Activated naive CD4-positive, alpha-beta T cell treated with anti-CD3 and anti-CD28 coated beads for 36 hours (primary cell): ENCODE measurements around the gene ALDH1A2. TPM values are rescaled to one million over a fixed set of nuclear protein-coding genes. Genes with fewer than 3 reads are reported as not detected.
"Not testable (repeated sequence)": the region's sequence is repeated elsewhere in the genome, so short reads cannot be mapped to it uniquely, and the experiment has no call there.

Source experiments
- CTCF ChIA-PET: fragments of 350-600 bp; sonication (Branson Sonifier 250); formaldehyde crosslinking; loops from one replicate; lab custom pipeline; 2021; ENCODE audit warnings: antibody characterized with exemption; lab: Charles Lee
- DNase-seq: peaks from one replicate; pipeline ENCODE4 v3.0.0-alpha.2; 2020
- H3K27ac Mint-ChIP-seq: one replicate; pipeline ENCODE4 v1.8.0; 2021; ENCODE audit warnings: mild to moderate bottlenecking, mixed read lengths
- H3K27me3 Mint-ChIP-seq: one replicate; pipeline ENCODE4 v1.8.0; 2021; ENCODE audit warnings: low read depth, mixed read lengths
- H3K36me3 Mint-ChIP-seq: one replicate; pipeline ENCODE4 v1.8.0; 2021; ENCODE audit warnings: low read depth, mixed read lengths
- H3K4me1 Mint-ChIP-seq: one replicate; pipeline ENCODE4 v1.8.0; 2021; ENCODE audit warnings: low read depth, mixed read lengths
- H3K4me3 Mint-ChIP-seq: one replicate; pipeline ENCODE4 v1.8.0; 2021; ENCODE audit warnings: mild to moderate bottlenecking, moderate library complexity, mixed read lengths
- H3K9me3 Mint-ChIP-seq: one replicate; pipeline ENCODE4 v1.8.0; 2021; ENCODE audit warnings: mixed read lengths
- intact Hi-C: fragments of 100-400 bp; cut with micrococcal nuclease; formaldehyde crosslinking; loops from one replicate; pipeline ENCODE4 v1.15.1; 2023
- total RNA-seq, 2 experiments: library from RNA; stranded (reverse); gene quantifications; one replicate each; pipeline ENCODE4 v1.2.3, GENCODE V29; 2021

Gene ALDH1A2
- total RNA-seq = not detected

DNA sequence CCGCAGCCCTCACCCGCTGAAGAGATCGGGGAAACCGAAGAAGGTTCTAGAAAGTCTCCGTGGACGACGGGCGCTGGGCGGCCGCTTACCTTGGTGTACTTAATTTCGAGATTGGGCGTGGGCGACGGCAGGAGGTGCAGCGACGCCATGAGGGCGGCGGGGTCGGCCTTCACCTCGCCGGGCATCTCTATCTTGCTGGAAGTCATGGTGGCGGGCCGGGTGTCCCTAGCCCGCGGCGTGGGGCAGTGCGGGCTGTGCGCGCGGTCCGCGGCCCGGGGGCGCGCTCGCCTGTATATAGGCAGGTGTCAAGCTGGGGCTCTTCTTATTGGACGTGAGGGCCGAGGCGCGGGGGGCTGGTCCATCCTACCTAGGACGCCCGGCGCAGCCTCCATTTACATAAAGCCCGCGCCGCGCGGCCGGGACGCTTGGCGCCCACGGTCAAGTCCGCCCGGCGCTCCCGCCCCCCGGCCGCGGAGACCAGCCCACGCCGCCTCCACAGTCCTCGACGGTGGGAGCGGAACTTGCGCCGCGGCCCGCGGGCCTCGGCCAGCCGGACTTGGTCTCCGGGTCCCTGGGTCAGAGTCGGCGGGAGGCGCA is at the start of gene ALDH1A2:
Gene ALDH1A2 (minus strand): TSS at position 267 of the 597 bp plus-strand sequence. CDS start 61 bp downstream, at position 206.
- Mint-ChIP-seq H3K9me3 (no peaks in the 10 kb centered on the region), H3K4me3 (peak within 1 kb of the TSS; percentile 43), H3K27me3 (peaks cover 34% of the 10 kb centered on the region), H3K4me1 (no peaks in the 10 kb centered on the region), H3K36me3 (no peaks in the 10 kb centered on the region), H3K27ac (no peak within 1 kb of the TSS)
- CTCF ChIA-PET = interaction anchor here (1.0 to 2.1 kb wide), 6 partner anchors 19 to 397 kb away, joined by 3 to 7 read pairs (median 5); no protein-coding TSS in a partner anchor
- DNase-seq = peak; percentile 13
- intact Hi-C loops = loop anchor here (1.0 to 10.0 kb wide), 5 partner anchors 313 to 723 kb away; no protein-coding TSS in a partner anchor

DNA sequence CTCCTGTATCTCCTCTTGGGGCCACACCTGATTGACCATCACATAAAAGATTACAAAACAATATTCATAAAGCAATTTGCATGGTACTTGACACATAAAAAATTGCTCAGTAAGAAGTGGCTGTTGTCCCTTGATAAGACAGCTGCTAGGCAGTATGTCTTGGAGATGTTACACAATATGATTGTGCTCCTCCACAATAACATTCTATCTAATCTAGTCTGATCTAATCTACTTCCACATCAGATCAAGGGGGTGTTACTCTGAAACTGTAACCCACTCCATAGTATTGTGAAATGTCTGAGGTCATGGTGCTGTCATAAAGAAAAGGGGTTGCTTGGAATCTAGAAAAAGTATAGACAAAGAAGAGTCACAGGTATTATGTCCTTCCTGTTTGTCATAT is 49.3 kb upstream of the ALDH1A2 start:
- DNase-seq = no peak
- Mint-ChIP-seq H3K4me1 (no peaks in the 10 kb centered on the region), H3K36me3 (no peaks in the 10 kb centered on the region), H3K4me3 (no peak overlapping the region), H3K27me3 (peaks cover 12% of the 10 kb centered on the region), H3K27ac (no peak overlapping the region), H3K9me3 (no peaks in the 10 kb centered on the region)
- intact Hi-C loops = no loop called here
- CTCF ChIA-PET = no interaction called here

DNA sequence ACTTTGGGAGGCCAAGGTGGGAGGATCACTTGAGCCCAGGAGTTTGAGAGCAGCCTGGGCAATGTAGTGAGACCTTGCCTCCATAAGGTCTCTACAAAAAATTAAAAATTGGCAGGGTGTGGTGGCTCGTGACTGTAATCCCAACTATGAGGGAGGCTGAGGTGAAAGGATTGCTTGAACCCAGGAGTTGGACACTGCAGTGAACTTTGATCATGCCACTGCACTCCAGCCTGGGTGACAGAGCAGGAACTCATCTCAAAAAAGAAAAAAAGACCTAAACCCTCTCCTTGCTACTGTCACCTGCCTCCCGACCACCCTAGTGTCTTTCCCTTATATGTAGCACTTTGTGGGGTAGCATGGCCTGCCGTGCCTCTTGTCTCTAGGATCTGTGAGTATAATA is 48.9 kb upstream of the ALDH1A2 start:
- CTCF ChIA-PET = no interaction called here
- intact Hi-C loops = no loop called here
- H3K4me1 Mint-ChIP-seq = no peaks in the 10 kb centered on the region
- H3K27me3 Mint-ChIP-seq = peaks cover 12% of the 10 kb centered on the region
- no peaks in the 10 kb centered on the region for H3K9me3 Mint-ChIP-seq
- H3K27ac Mint-ChIP-seq = no peak overlapping the region
- no peaks in the 10 kb centered on the region for H3K36me3 Mint-ChIP-seq
- no peak for DNase-seq
- no peak overlapping the region for H3K4me3 Mint-ChIP-seq

DNA sequence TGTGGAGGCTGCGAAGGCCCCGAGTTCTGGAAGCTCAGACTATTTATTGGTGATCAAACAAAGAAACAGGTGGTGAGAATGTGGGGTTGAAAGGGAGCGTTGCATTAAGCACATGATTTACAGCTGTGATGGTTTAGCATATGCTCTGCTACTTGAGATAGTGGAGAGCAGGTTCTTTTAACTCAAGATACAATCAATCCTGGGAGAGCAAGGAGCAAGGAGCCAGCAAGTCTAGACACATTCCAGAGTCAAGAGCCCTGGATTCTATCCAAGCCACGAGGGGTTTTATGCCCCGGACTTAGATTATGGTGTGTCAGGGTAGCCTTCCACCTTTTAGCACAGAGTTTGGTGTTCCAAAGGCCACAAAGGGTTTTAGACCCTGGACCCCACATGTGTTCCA is 47.8 kb upstream of the ALDH1A2 start:
- H3K4me1 Mint-ChIP-seq, H3K4me3 Mint-ChIP-seq, DNase-seq, intact Hi-C loops, H3K27ac Mint-ChIP-seq, H3K9me3 Mint-ChIP-seq, CTCF ChIA-PET, H3K36me3 Mint-ChIP-seq: not testable (repeated sequence)
- peaks cover 12% of the 10 kb centered on the region for H3K27me3 Mint-ChIP-seq

DNA sequence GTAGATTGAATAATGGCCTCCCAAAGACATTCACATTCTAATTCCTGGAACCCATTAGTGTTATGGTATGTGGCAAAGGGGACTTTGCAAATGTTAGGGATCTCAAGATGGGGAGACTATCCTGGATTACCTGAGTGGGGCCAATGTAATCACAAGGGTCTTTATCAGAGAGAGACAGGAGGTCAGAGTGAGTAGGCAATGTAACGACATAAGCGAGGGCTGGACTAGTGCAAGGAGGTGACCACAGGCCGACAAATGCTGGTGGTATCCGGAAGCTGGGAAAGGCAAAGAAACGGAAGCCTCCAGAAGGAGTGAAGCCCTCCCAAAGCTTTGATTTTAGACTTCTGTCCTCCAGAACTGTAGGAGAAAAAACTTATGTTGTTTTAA is 46.2 kb upstream of the ALDH1A2 start:
- peaks cover 12% of the 10 kb centered on the region for H3K27me3 Mint-ChIP-seq
- H3K4me1 Mint-ChIP-seq = no peaks in the 10 kb centered on the region
- no peaks in the 10 kb centered on the region for H3K9me3 Mint-ChIP-seq
- H3K27ac Mint-ChIP-seq = no peak overlapping the region
- no peaks in the 10 kb centered on the region for H3K36me3 Mint-ChIP-seq
- no peak for DNase-seq
- CTCF ChIA-PET = no interaction called here
- intact Hi-C loops = no loop called here
- no peak overlapping the region for H3K4me3 Mint-ChIP-seq

DNA sequence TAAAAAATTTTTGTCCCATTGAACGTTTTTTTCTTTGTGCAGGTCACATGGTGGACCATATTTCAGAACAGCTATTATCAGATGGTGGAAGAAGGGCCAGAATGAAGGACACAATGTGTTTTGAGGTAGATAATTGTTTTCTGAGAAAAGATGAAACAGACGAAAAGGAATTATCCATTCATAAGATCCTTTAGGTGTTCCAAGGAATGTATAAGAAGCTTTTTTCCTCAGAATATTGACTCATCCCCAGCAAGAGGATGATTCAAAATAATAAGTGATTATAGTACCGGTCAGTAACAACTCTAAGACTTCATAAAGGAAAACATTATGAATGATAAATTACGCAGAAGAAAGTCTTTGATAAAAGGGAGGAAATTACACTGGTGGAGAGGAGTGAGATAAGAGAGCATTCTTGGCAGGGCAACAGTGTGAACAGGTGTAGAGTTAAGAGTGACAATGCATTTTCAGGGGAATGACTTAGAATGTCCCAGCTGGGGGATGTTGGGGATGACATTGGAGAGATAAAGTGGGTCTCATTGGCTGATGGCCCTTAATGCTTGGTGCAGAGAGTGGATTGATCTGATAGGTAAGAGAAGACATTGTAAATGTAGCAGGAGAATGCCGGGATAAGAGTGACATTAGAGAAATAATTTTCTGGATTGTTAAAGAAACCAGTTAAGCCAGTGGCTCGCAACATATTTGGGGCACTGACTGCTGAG is 45.6 kb upstream of the ALDH1A2 start:
- no peak for DNase-seq
- CTCF ChIA-PET = no interaction called here
- Mint-ChIP-seq H3K9me3 (no peaks in the 10 kb centered on the region), H3K27ac (no peak overlapping the region), H3K27me3 (peaks cover 16% of the 10 kb centered on the region), H3K4me1 (no peaks in the 10 kb centered on the region), H3K36me3 (no peaks in the 10 kb centered on the region), H3K4me3 (no peak overlapping the region)
- intact Hi-C loops = no loop called here

DNA sequence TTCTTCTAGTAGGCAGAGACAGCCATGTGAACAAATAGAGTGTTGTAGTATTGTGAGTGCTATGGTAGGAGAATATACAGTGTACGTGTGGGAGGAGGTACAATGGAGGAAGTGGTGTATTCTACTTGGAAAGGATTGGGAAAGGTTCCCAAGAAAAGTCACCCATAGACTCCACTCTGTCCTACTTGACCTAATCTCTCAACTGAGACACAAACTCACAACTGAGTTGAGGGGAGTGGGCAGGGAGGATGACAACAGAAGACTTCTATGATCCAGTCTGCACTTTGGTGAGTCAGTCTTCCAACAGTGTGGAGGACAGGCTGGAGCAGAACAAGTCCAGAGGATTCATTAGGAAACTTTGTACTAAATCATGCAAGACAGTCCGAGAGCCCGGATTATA is 43.9 kb upstream of the ALDH1A2 start:
- no peaks in the 10 kb centered on the region for H3K9me3 Mint-ChIP-seq
- intact Hi-C loops = no loop called here
- no peaks in the 10 kb centered on the region for H3K36me3 Mint-ChIP-seq
- no peak overlapping the region for H3K4me3 Mint-ChIP-seq
- peaks cover 20% of the 10 kb centered on the region for H3K27me3 Mint-ChIP-seq
- no peak for DNase-seq
- H3K27ac Mint-ChIP-seq = no peak overlapping the region
- CTCF ChIA-PET = no interaction called here
- no peaks in the 10 kb centered on the region for H3K4me1 Mint-ChIP-seq

DNA sequence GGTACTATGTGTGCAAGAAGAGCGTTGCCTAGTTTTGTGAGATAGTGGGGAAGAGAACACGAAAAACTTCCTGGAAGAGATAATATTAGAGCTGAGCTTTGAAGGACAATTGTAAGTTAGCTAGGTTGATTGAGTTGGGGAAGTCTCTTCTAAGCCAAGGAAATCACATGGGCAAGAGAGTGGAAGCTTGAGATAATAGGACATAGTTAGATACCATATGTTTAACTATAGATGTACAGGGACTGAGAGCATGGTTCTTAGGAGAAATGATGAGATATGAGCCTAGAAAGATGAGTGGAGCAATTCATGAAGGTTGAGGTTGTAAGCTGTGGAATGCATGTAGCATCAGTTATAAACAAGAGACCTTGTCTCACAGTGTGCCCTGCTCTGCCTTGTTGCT is 42.6 kb upstream of the ALDH1A2 start:
- H3K27me3 Mint-ChIP-seq = peaks cover 27% of the 10 kb centered on the region
- H3K9me3 Mint-ChIP-seq = no peaks in the 10 kb centered on the region
- H3K36me3 Mint-ChIP-seq = no peaks in the 10 kb centered on the region
- DNase-seq = no peak
- intact Hi-C loops = no loop called here
- CTCF ChIA-PET = no interaction called here
- H3K4me1 Mint-ChIP-seq = no peaks in the 10 kb centered on the region
- H3K4me3 Mint-ChIP-seq = no peak overlapping the region
- no peak overlapping the region for H3K27ac Mint-ChIP-seq

DNA sequence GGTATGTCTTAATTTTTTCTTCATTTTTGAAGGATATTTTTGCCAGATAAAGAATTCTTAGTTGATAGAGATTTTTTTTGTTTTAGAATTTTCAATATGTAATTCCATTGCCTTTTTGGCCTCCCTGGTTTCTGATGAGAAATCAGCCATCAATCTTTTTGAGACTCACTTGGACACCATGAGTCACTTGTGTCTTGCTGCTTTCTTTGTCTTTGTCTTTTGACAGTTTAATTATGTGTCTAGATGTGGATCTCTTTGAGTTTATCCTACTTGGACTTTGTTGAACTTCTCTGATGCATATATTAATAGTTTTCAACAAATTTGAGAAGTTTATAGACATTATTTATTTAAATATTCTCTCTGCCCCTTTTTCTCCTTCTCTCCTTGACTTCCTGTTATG is 38.0 kb upstream of the ALDH1A2 start:
- DNase-seq = no peak
- Mint-ChIP-seq H3K4me1 (no peaks in the 10 kb centered on the region), H3K27ac (no peak overlapping the region), H3K27me3 (peaks cover 38% of the 10 kb centered on the region), H3K36me3 (no peaks in the 10 kb centered on the region), H3K9me3 (no peaks in the 10 kb centered on the region), H3K4me3 (no peak overlapping the region)
- CTCF ChIA-PET = no interaction called here
- intact Hi-C loops = no loop called here

DNA sequence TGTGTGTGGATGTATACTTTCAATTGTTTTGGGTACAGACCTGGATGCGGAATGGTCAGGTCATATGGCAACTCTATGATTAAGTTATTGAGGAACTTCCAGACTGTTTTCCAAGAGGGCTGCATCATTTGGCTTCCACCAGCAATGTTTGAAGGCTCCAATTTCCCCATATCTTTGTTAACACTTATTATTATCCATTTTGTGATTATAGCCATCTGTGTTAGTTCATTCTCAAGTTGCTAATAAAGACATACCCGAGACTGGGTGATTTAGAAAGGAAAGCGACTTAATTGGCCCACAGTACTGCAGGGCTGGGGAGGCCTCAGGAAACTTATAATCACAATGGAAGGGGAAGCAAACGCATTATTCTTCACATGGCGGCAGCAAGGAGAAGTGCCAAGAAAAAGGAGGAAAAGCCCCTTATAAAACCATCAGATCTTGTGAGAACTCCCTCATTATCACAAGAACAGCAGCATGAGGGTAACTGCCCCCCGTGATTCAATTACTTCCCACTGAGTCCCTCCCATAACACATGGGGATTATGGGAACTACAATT is 31.1 kb upstream of the ALDH1A2 start:
- H3K9me3 Mint-ChIP-seq = no peaks in the 10 kb centered on the region
- CTCF ChIA-PET = no interaction called here
- no peaks in the 10 kb centered on the region for H3K4me1 Mint-ChIP-seq
- H3K36me3 Mint-ChIP-seq = no peaks in the 10 kb centered on the region
- peaks cover 17% of the 10 kb centered on the region for H3K27me3 Mint-ChIP-seq
- DNase-seq = no peak
- H3K27ac Mint-ChIP-seq = no peak overlapping the region
- H3K4me3 Mint-ChIP-seq = no peak overlapping the region
- intact Hi-C loops = no loop called here

DNA sequence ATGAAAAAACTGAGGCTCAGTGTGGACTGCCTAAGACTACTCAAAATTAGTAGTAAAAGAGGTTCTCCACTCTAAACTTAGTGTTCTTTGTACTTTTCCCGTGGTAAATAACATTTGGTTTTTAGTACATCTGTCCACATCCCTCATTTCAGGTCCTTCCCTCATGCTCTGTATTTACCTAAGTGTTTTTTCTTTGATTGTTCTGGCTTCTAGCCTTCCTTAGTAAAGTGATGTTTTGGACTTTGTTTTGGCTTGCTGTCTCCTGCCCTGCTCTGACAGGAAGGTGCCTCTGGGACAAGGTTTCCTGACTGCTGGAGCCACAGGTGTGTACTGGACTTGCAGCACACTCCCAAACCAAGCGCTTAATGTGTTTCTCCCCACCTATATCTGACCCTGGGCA is 29.9 kb upstream of the ALDH1A2 start:
- Mint-ChIP-seq H3K27ac (no peak overlapping the region), H3K27me3 (peaks cover 11% of the 10 kb centered on the region), H3K4me3 (no peak overlapping the region), H3K9me3 (no peaks in the 10 kb centered on the region), H3K36me3 (no peaks in the 10 kb centered on the region), H3K4me1 (no peaks in the 10 kb centered on the region)
- DNase-seq = no peak
- CTCF ChIA-PET = no interaction called here
- intact Hi-C loops = no loop called here

DNA sequence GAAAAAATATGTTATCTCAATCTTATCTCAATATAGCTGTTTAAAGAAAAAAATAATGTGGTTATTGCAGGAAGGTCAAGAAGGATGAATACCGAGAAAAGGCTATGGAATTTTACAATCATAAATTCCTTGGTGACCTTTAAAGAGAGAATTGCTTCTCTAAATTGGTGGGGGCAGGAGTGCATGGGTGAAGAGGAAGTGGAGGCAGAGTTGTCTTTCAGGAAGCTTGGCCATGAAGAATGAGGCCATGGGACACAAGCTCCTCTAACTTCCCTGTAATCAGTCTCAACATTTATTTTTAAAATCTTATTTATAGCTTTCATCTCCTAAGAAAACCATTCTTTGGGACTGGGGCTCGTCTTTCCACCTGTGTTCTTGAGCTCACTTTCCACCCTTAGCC is 22.4 kb upstream of the ALDH1A2 start:
- Mint-ChIP-seq H3K36me3 (no peaks in the 10 kb centered on the region), H3K4me3 (no peak overlapping the region), H3K9me3 (no peaks in the 10 kb centered on the region), H3K4me1 (peaks cover 2% of the 10 kb centered on the region), H3K27ac (no peak overlapping the region), H3K27me3 (peaks cover 16% of the 10 kb centered on the region)
- no peak for DNase-seq
- intact Hi-C loops = no loop called here
- CTCF ChIA-PET = interaction anchor here (1.8 kb wide), 1 partner anchor 21 kb away, joined by 6 read pairs; no protein-coding TSS in a partner anchor

DNA sequence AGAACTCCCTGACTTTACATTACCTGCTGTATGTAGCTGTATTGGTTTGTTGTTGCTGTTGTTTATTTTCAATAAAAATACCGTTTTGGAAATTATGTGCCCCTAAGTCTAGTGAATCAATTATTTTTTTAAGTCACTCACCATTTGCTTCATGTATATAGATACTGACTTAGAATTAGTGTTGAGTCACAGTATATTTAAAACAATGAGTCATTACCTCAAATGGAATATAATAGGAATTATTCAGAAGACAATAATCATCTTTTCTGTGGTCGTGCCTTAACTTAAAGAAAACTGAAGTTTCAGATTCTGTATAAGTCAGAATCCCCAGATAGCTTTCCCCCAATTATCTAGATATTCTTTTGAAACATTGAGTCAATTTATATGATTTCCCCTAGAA is 21.0 kb upstream of the ALDH1A2 start:
- CTCF ChIA-PET = interaction anchor here (4.1 kb wide), 1 partner anchor 16 kb away, joined by 18 read pairs; no protein-coding TSS in a partner anchor
- Mint-ChIP-seq H3K27me3 (peaks cover 16% of the 10 kb centered on the region), H3K27ac (no peak overlapping the region), H3K4me3 (no peak overlapping the region), H3K36me3 (no peaks in the 10 kb centered on the region), H3K9me3 (no peaks in the 10 kb centered on the region), H3K4me1 (peaks cover 2% of the 10 kb centered on the region)
- no peak for DNase-seq
- intact Hi-C loops = no loop called here
